DOHH2 (cell line): ENCODE results near the gene ADAMTSL1.

ENCODE experiments used
- CTCF ChIP-seq: fragments of 200-600 bp; sonication (generic); IDR thresholded peaks from one replicate; pipeline ENCODE4 v1.5.1; 2014; ENCODE audit warnings: antibody characterized with exemption, mild to moderate bottlenecking, low read depth, low read length; ENCODE audit not compliant: poor library complexity, severe bottlenecking
- EZH2phosphoT487 ChIP-seq: fragments of 200-600 bp; sonication (generic); IDR thresholded peaks from 2 replicates; pipeline ENCODE4 v1.6.1; 2017; ENCODE audit warnings: borderline replicate concordance, mild to moderate bottlenecking, antibody characterized with exemption, low read length, moderate library complexity, mixed read lengths

- TF ChIP-seq CTCF: no peak
- no peak for TF ChIP-seq EZH2phosphoT487
Observed at GRCh38 chr9:18606281-18606680, 132.3 kb downstream of the ADAMTSL1 start.
